ENCODE results near the gene NR2C1. TPM values are rescaled to one million over a fixed set of nuclear protein-coding genes. Genes with fewer than 3 reads are reported as not detected.

The NR2C1 gene
- polyA plus RNA-seq, 3 donors, result 2.2 to 24.7 (median 6.0) TPM

DNA sequence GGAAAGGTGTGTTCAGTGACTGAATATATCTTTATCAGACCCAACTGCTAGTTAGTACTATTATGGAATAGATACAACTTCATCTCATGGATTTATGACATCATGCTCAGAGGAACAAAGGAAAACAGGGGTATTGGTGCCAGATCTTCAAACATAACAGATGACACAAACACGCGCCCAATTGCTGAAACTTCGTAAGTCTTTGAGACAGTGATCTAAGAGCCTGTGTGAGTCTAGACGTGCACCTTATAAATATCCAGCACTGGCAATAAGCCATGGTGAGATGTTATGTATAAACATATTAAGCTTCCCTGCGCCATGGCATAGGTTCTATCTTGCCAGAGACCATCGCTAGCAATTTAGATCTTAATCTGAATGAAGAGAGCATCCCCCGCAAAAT is 42.2 kb upstream of the NR2C1 start:
- H3K79me2 ChIP-seq (ENCODE audit: insufficient read depth, low read length), result no peaks in the 10 kb centered on the region
- Mint-ChIP-seq H3K4me1 (peaks cover 9% of the 10 kb centered on the region), H3K36me3 (peaks cover 36 to 51% of the 10 kb centered on the region in 2 donors), H3K9me3 (no peaks in the 10 kb centered on the region), H3K27ac (no peak overlapping the region), H3K4me3 (no peak overlapping the region), H3K27me3 (ENCODE audit: low read depth in 3 of 3) (peaks cover 0 to 2% (median 2%) of the 10 kb centered on the region in 3 donors)
- H3K4me3 ChIP-seq (replicated peaks in 1 of 3; ENCODE audit: low read depth in 2 of 3, low read length in 3 of 3), result no peak overlapping the region
- H2AFZ ChIP-seq (ENCODE audit: insufficient read depth, low read depth, low read length, poor library complexity, severe bottlenecking), result no peak overlapping the region
- H3K27ac ChIP-seq (ENCODE audit: low read depth in 1 of 2, low read length in 2 of 2), result no peak overlapping the region
- H3K9me3 ChIP-seq (replicated peaks in 1 of 2; ENCODE audit: control insufficient read depth in 1 of 2, insufficient read depth in 1 of 2, low read length in 2 of 2), result no peaks in the 10 kb centered on the region
- intact Hi-C loops (cut with micrococcal nuclease), result loop anchor here (5.0 to 10.0 kb wide), 3 partner anchors 99 to 417 kb away; partner anchors contain the start of genes FGD6 (in 2 of the 2) and VEZT (in 2 of the 2)
- no peak overlapping the region for H3K9ac ChIP-seq (ENCODE audit: insufficient read depth, low read length, poor library complexity, severe bottlenecking)
- TF ChIP-seq, protein P1, sequence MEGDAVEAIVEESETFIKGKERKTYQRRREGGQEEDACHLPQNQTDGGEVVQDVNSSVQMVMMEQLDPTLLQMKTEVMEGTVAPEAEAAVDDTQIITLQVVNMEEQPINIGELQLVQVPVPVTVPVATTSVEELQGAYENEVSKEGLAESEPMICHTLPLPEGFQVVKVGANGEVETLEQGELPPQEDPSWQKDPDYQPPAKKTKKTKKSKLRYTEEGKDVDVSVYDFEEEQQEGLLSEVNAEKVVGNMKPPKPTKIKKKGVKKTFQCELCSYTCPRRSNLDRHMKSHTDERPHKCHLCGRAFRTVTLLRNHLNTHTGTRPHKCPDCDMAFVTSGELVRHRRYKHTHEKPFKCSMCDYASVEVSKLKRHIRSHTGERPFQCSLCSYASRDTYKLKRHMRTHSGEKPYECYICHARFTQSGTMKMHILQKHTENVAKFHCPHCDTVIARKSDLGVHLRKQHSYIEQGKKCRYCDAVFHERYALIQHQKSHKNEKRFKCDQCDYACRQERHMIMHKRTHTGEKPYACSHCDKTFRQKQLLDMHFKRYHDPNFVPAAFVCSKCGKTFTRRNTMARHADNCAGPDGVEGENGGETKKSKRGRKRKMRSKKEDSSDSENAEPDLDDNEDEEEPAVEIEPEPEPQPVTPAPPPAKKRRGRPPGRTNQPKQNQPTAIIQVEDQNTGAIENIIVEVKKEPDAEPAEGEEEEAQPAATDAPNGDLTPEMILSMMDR (IDR thresholded peaks at IDR 0.05), result no peak
- DNase-seq, result no peak
- H4K20me1 ChIP-seq (ENCODE audit: insufficient read depth, low read length), result no peaks in the 10 kb centered on the region
- H3K36me3 ChIP-seq (replicated peaks in 1 of 2; ENCODE audit: control insufficient read depth in 1 of 2, insufficient read depth in 2 of 2, low read length in 2 of 2), result peaks cover 16 to 32% of the 10 kb centered on the region in 2 donors
- H3K4me1 ChIP-seq (ENCODE audit: control insufficient read depth in 1 of 2, insufficient read depth in 2 of 2, low read length in 2 of 2), result peaks cover 0 to 4% of the 10 kb centered on the region in 2 donors
- no peaks in the 10 kb centered on the region for H3K27me3 ChIP-seq (ENCODE audit: control insufficient read depth in 2 of 2, insufficient read depth in 2 of 2, low read length in 2 of 2)
- H3K4me2 ChIP-seq (replicated peaks; ENCODE audit: extremely low read depth, low read length, poor library complexity, severe bottlenecking), result no peak overlapping the region
- no CpG with 5 or more reads among the region's 7 CpGs for WGBS (ENCODE audit: insufficient coverage)

- Histone ChIP-seq H3K79me2 (ENCODE audit: insufficient read depth, low read length) (no peaks in the 10 kb centered on the region), H3K4me3 (replicated peaks in 1 of 3; ENCODE audit: low read depth in 2 of 3, low read length in 3 of 3) (no peak overlapping the region), H3K9me3 (replicated peaks in 1 of 2; ENCODE audit: control insufficient read depth in 1 of 2, insufficient read depth in 1 of 2, low read length in 2 of 2) (no peaks in the 10 kb centered on the region), H3K27ac (ENCODE audit: low read depth in 1 of 2, low read length in 2 of 2) (no peak overlapping the region), H3K27me3 (ENCODE audit: control insufficient read depth in 2 of 2, insufficient read depth in 2 of 2, low read length in 2 of 2) (no peaks in the 10 kb centered on the region), H3K4me1 (ENCODE audit: control insufficient read depth in 1 of 2, insufficient read depth in 2 of 2, low read length in 2 of 2) (peaks cover 0 to 4% of the 10 kb centered on the region in 2 donors), H4K20me1 (ENCODE audit: insufficient read depth, low read length) (no peaks in the 10 kb centered on the region), H3K36me3 (replicated peaks in 1 of 2; ENCODE audit: control insufficient read depth in 1 of 2, insufficient read depth in 2 of 2, low read length in 2 of 2) (peaks cover 18 to 36% of the 10 kb centered on the region in 2 donors), H3K9ac (ENCODE audit: insufficient read depth, low read length, poor library complexity, severe bottlenecking) (no peak overlapping the region), H3K4me2 (replicated peaks; ENCODE audit: extremely low read depth, low read length, poor library complexity, severe bottlenecking) (no peak overlapping the region), H2AFZ (ENCODE audit: insufficient read depth, low read depth, low read length, poor library complexity, severe bottlenecking) (no peak overlapping the region)
- Mint-ChIP-seq H3K27ac (peak overlapping the region in 1 of 7 donors; percentile 46), H3K36me3 (peaks cover 38 to 59% of the 10 kb centered on the region in 2 donors), H3K4me3 (no peak overlapping the region), H3K4me1 (peaks cover 9% of the 10 kb centered on the region), H3K27me3 (ENCODE audit: low read depth in 3 of 3) (peaks cover 0 to 2% (median 2%) of the 10 kb centered on the region in 3 donors), H3K9me3 (no peaks in the 10 kb centered on the region)
- WGBS (ENCODE audit: insufficient coverage), result 74% methylated on average over 3 of the region's 3 CpGs
- DNase-seq, result no peak
- intact Hi-C loops (cut with micrococcal nuclease), result loop anchor here (5.0 to 10.0 kb wide), 3 partner anchors 100 to 417 kb away; partner anchors contain the start of genes FGD6 (in 2 of the 2) and VEZT (in 2 of the 2)
- TF ChIP-seq, protein P1 (IDR thresholded peaks at IDR 0.05), result no peak
Observed at GRCh38 chr12:95114766-95115405, 41.5 kb upstream of the NR2C1 start.

Data from CD14-positive monocyte (primary cell).